GM23338 (cell line): ENCODE measurements around the gene UBASH3A. TPM values are rescaled to one million over a fixed set of nuclear protein-coding genes. Genes with fewer than 3 reads are reported as not detected.

Experiments used
- ATAC-seq: fragments of 200-7000 bp; cut with Tn5 transposase; 3 replicates; pipeline ENCODE4 v1.9.1; 2020
- DNase-seq: peaks from one replicate; pipeline ENCODE4 v3.0.0-alpha.2; 2015; ENCODE audit warnings: low spot score
- H2AFZ ChIP-seq: fragments of 200-600 bp; sonication (generic); 2 replicates; pipeline ENCODE4 v1.8.0; 2016; ENCODE audit warnings: antibody characterized with exemption, mild to moderate bottlenecking, moderate library complexity
- H3F3A ChIP-seq: fragments of 200-600 bp; sonication (generic); replicated peaks from 2 replicates; pipeline ENCODE4 v1.8.0; 2017; ENCODE audit warnings: antibody characterized with exemption, mixed run types, low read depth
- H3K27ac ChIP-seq: fragments of 200-600 bp; sonication (generic); 2 replicates; pipeline ENCODE4 v1.6.1; 2016; ENCODE audit warnings: low read depth
- H3K27me3 ChIP-seq: fragments of 200-600 bp; sonication (generic); 2 replicates; pipeline ENCODE4 v1.8.0; 2016; ENCODE audit warnings: mild to moderate bottlenecking, mixed run types, moderate library complexity; ENCODE audit not compliant: insufficient read depth
- H3K36me3 ChIP-seq: fragments of 200-600 bp; sonication (generic); 2 replicates; pipeline ENCODE4 v1.8.0; 2016; ENCODE audit warnings: mild to moderate bottlenecking; ENCODE audit not compliant: insufficient read depth
- H3K4me1 ChIP-seq: fragments of 200-600 bp; sonication (generic); 2 replicates; pipeline ENCODE4 v1.8.0; 2016; ENCODE audit warnings: mild to moderate bottlenecking, moderate library complexity; ENCODE audit not compliant: insufficient read depth
- H3K4me2 ChIP-seq: fragments of 200-600 bp; sonication (generic); 2 replicates; pipeline ENCODE4 v1.7.1; 2017; ENCODE audit warnings: mixed run types
- H3K4me3 ChIP-seq: fragments of 200-600 bp; sonication (generic); 2 replicates; pipeline ENCODE4 v1.6.1; 2016; ENCODE audit warnings: mixed run types
- H3K79me2 ChIP-seq: fragments of 200-600 bp; sonication (generic); replicated peaks from 2 replicates; pipeline ENCODE4 v1.8.0; 2017; ENCODE audit warnings: mild to moderate bottlenecking; ENCODE audit not compliant: insufficient read depth
- H3K9me2 ChIP-seq: fragments of 200-600 bp; sonication (generic); 2 replicates; pipeline ENCODE4 v1.8.0; 2017; ENCODE audit not compliant: insufficient read depth
- H4K20me1 ChIP-seq: fragments of 200-600 bp; sonication (generic); replicated peaks from 2 replicates; pipeline ENCODE4 v1.8.0; 2017; ENCODE audit warnings: mild to moderate bottlenecking; ENCODE audit not compliant: insufficient read depth
- H3K27ac Mint-ChIP-seq: 2 replicates; pipeline ENCODE4 v1.8.0; 2020; ENCODE audit warnings: inconsistent platforms, mild to moderate bottlenecking, moderate library complexity, mixed read lengths
- H3K27me3 Mint-ChIP-seq: 3 replicates; pipeline ENCODE4 v1.8.0; 2022; ENCODE audit warnings: low read depth, mild to moderate bottlenecking, moderate library complexity, mixed read lengths, inconsistent platforms; ENCODE audit not compliant: insufficient read depth, poor library complexity
- H3K36me3 Mint-ChIP-seq: 3 replicates; pipeline ENCODE4 v1.8.0; 2021; ENCODE audit warnings: low read depth, mild to moderate bottlenecking, inconsistent platforms, moderate library complexity, mixed read lengths
- H3K4me1 Mint-ChIP-seq: 3 replicates; pipeline ENCODE4 v1.8.0; 2020; ENCODE audit warnings: mild to moderate bottlenecking, inconsistent platforms, mixed read lengths
- H3K4me3 Mint-ChIP-seq: 3 replicates; pipeline ENCODE4 v1.8.0; 2021; ENCODE audit warnings: moderate library complexity, mild to moderate bottlenecking, inconsistent platforms, mixed read lengths
- H3K9me3 Mint-ChIP-seq: 3 replicates; pipeline ENCODE4 v1.8.0; 2020; ENCODE audit warnings: moderate library complexity, mild to moderate bottlenecking, inconsistent platforms, mixed read lengths
- CREB1 ChIP-seq: fragments of 250-450 bp; sonication (Bioruptor Pico); IDR thresholded peaks from 2 replicates; pipeline ENCODE4 v1.5.0; 2020; ENCODE audit warnings: low read depth, mild to moderate bottlenecking, moderate library complexity
- CTCF ChIP-seq, 2 experiments: fragments of 200-600 bp in 1 of 2; sonication (generic) in 1 of 2; conservative IDR thresholded peaks; 2 replicates each; pipeline versions ENCODE4 v1.5.1 to v1.6.1; 2016 to 2017; ENCODE audit warnings: antibody characterized with exemption in 2 of 2, low read depth in 2 of 2, mild to moderate bottlenecking in 2 of 2, moderate library complexity in 1 of 2
- EZH2 ChIP-seq: fragments of 200-600 bp; sonication (generic); IDR thresholded peaks from one replicate; pipeline ENCODE4 v1.8.0; 2017; ENCODE audit warnings: antibody characterized with exemption, mild to moderate bottlenecking, low read depth; ENCODE audit not compliant: unreplicated experiment
- EZH2phosphoT487 ChIP-seq: fragments of 200-600 bp; sonication (generic); IDR thresholded peaks from one replicate; pipeline ENCODE4 v1.8.1; 2018; ENCODE audit warnings: antibody characterized with exemption; ENCODE audit not compliant: unreplicated experiment
- JUNB ChIP-seq: IDR thresholded peaks from one replicate; pipeline ENCODE4 v1.6.1; 2016; ENCODE audit warnings: antibody characterized with exemption; ENCODE audit not compliant: unreplicated experiment
- NANOG ChIP-seq: IDR thresholded peaks from 2 replicates; pipeline ENCODE4 v1.6.1; 2016; ENCODE audit warnings: antibody characterized with exemption, borderline replicate concordance
- POLR2AphosphoS5 ChIP-seq: IDR thresholded peaks from 2 replicates; pipeline ENCODE4 v1.6.1; 2016; ENCODE audit warnings: antibody characterized with exemption, low read depth
- REST ChIP-seq: IDR thresholded peaks from one replicate; pipeline ENCODE4 v1.6.1; 2018; ENCODE audit warnings: antibody characterized with exemption; ENCODE audit not compliant: unreplicated experiment
- STAT1 ChIP-seq: IDR thresholded peaks from one replicate; pipeline ENCODE4 v1.6.1; 2016; ENCODE audit warnings: antibody characterized with exemption; ENCODE audit not compliant: unreplicated experiment
- ZNF114 ChIP-seq: fragments of 250-450 bp; sonication (Bioruptor Pico); IDR thresholded peaks from 2 replicates; pipeline ENCODE4 v1.5.0; 2020; ENCODE audit warnings: mild to moderate bottlenecking, moderate library complexity
- ZNF331 ChIP-seq: fragments of 250-450 bp; sonication (Bioruptor Pico); IDR thresholded peaks from 2 replicates; pipeline ENCODE4 v1.5.0; 2020; ENCODE audit warnings: low read depth, mild to moderate bottlenecking, moderate library complexity
- polyA plus RNA-seq: library from polyadenylated mRNA; unstranded; fragments of >200 nt; fragmentation: Nextera tagmentation; extraction: Ambion mirVana; gene quantifications from 2 replicates; pipeline ENCODE4 v1.2.1, GENCODE V29; 2016
- total RNA-seq: library from RNA; depleted of rRNA; stranded (reverse); fragments of >200 nt; shearing (Covaris generic); gene quantifications from 2 replicates; pipeline ENCODE4 v1.2.3, GENCODE V29; 2014
- TF ChIP-seq, protein P1 (sequence below): IDR thresholded peaks from 2 replicates; pipeline ENCODE4 v1.6.1; 2016; ENCODE audit warnings: antibody characterized with exemption
- TF ChIP-seq, protein P2 (sequence below): fragments of 250-450 bp; sonication (Bioruptor Pico); IDR thresholded peaks from 2 replicates; pipeline ENCODE4 v1.5.0; 2020; ENCODE audit warnings: mild to moderate bottlenecking, moderate library complexity

The UBASH3A gene
- total and polyA plus RNA-seq, 2 experiments from 2014 or later, result not detected

GRCh38 chr21:42431196-42431595 is 27.5 kb downstream of the UBASH3A start:
- no peaks in the 10 kb centered on the region for H3K9me2 ChIP-seq
- H3K4me3 ChIP-seq, result no peak overlapping the region
- H3K9me3 Mint-ChIP-seq, result peaks cover 27% of the 10 kb centered on the region
- H3K36me3 Mint-ChIP-seq, result no peaks in the 10 kb centered on the region
- no peak for ATAC-seq
- H3K4me2 ChIP-seq, result no peak overlapping the region
- H4K20me1 ChIP-seq, result no peaks in the 10 kb centered on the region
- DNase-seq, result no peak
- no peak overlapping the region for H3K27ac Mint-ChIP-seq
- no peak overlapping the region for H2AFZ ChIP-seq
- no peaks in the 10 kb centered on the region for H3K27me3 ChIP-seq
- H3K4me1 Mint-ChIP-seq, result no peaks in the 10 kb centered on the region
- no peak overlapping the region for H3K4me3 Mint-ChIP-seq
- H3K79me2 ChIP-seq, result no peaks in the 10 kb centered on the region
- H3F3A ChIP-seq, result no peaks in the 10 kb centered on the region
- H3K27ac ChIP-seq, result no peak overlapping the region
- H3K27me3 Mint-ChIP-seq, result peaks cover 7% of the 10 kb centered on the region
- no peaks in the 10 kb centered on the region for H3K36me3 ChIP-seq
- H3K4me1 ChIP-seq, result no peaks in the 10 kb centered on the region
- TF ChIP-seq CTCF (conservative IDR thresholded peaks at IDR 0.05; ENCODE audit: low read depth in 2 of 2) (no peak), CREB1 (no peak), REST (no peak), POLR2AphosphoS5 (no peak), ZNF114 (CRISPR knock-in tag) (no peak), JUNB (no peak), ZNF331 (CRISPR knock-in tag) (no peak), STAT1 (no peak), EZH2phosphoT487 (no peak), NANOG (no peak), EZH2 (no peak)
- TF ChIP-seq, protein P1, sequence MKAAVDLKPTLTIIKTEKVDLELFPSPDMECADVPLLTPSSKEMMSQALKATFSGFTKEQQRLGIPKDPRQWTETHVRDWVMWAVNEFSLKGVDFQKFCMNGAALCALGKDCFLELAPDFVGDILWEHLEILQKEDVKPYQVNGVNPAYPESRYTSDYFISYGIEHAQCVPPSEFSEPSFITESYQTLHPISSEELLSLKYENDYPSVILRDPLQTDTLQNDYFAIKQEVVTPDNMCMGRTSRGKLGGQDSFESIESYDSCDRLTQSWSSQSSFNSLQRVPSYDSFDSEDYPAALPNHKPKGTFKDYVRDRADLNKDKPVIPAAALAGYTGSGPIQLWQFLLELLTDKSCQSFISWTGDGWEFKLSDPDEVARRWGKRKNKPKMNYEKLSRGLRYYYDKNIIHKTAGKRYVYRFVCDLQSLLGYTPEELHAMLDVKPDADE, result no peak
- TF ChIP-seq, protein P2, sequence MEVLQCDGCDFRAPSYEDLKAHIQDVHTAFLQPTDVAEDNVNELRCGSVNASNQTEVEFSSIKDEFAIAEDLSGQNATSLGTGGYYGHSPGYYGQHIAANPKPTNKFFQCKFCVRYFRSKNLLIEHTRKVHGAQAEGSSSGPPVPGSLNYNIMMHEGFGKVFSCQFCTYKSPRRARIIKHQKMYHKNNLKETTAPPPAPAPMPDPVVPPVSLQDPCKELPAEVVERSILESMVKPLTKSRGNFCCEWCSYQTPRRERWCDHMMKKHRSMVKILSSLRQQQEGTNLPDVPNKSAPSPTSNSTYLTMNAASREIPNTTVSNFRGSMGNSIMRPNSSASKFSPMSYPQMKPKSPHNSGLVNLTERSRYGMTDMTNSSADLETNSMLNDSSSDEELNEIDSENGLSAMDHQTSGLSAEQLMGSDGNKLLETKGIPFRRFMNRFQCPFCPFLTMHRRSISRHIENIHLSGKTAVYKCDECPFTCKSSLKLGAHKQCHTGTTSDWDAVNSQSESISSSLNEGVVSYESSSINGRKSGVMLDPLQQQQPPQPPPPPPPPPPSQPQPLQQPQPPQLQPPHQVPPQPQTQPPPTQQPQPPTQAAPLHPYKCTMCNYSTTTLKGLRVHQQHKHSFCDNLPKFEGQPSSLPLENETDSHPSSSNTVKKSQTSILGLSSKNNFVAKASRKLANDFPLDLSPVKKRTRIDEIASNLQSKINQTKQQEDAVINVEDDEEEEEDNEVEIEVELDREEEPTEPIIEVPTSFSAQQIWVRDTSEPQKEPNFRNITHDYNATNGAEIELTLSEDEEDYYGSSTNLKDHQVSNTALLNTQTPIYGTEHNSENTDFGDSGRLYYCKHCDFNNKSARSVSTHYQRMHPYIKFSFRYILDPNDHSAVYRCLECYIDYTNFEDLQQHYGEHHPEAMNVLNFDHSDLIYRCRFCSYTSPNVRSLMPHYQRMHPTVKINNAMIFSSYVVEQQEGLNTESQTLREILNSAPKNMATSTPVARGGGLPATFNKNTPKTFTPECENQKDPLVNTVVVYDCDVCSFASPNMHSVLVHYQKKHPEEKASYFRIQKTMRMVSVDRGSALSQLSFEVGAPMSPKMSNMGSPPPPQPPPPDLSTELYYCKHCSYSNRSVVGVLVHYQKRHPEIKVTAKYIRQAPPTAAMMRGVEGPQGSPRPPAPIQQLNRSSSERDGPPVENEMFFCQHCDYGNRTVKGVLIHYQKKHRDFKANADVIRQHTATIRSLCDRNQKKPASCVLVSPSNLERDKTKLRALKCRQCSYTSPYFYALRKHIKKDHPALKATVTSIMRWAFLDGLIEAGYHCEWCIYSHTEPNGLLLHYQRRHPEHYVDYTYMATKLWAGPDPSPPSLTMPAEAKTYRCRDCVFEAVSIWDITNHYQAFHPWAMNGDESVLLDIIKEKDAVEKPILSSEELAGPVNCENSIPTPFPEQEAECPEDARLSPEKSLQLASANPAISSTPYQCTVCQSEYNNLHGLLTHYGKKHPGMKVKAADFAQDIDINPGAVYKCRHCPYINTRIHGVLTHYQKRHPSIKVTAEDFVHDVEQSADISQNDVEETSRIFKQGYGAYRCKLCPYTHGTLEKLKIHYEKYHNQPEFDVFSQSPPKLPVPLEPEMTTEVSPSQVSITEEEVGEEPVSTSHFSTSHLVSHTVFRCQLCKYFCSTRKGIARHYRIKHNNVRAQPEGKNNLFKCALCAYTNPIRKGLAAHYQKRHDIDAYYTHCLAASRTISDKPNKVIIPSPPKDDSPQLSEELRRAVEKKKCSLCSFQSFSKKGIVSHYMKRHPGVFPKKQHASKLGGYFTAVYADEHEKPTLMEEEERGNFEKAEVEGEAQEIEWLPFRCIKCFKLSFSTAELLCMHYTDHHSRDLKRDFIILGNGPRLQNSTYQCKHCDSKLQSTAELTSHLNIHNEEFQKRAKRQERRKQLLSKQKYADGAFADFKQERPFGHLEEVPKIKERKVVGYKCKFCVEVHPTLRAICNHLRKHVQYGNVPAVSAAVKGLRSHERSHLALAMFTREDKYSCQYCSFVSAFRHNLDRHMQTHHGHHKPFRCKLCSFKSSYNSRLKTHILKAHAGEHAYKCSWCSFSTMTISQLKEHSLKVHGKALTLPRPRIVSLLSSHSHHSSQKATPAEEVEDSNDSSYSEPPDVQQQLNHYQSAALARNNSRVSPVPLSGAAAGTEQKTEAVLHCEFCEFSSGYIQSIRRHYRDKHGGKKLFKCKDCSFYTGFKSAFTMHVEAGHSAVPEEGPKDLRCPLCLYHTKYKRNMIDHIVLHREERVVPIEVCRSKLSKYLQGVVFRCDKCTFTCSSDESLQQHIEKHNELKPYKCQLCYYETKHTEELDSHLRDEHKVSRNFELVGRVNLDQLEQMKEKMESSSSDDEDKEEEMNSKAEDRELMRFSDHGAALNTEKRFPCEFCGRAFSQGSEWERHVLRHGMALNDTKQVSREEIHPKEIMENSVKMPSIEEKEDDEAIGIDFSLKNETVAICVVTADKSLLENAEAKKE (CRISPR knock-in tag), result no peak
